H54 (cell line): ENCODE measurements around the gene PYY.
"Not testable (repeated sequence)": the region's sequence is repeated elsewhere in the genome, so short reads cannot be mapped to it uniquely, and the experiment has no call there.

Experiments used
- DNase-seq: peaks from one replicate; pipeline ENCODE4 v3.0.0; 2011; ENCODE audit warnings: low spot score, mixed read lengths; ENCODE audit not compliant: insufficient read length
- FAIRE-seq: peaks from 3 replicates; lab custom pipeline; 2011; peaks lifted over from hg19 to GRCh38; lab: Jason Lieb, UNC
- POLR2A ChIP-seq: IDR thresholded peaks from 2 replicates; pipeline ENCODE4 v1.6.1; 2011; ENCODE audit warnings: low read depth, mild to moderate bottlenecking, low read length

The PYY gene

DNA sequence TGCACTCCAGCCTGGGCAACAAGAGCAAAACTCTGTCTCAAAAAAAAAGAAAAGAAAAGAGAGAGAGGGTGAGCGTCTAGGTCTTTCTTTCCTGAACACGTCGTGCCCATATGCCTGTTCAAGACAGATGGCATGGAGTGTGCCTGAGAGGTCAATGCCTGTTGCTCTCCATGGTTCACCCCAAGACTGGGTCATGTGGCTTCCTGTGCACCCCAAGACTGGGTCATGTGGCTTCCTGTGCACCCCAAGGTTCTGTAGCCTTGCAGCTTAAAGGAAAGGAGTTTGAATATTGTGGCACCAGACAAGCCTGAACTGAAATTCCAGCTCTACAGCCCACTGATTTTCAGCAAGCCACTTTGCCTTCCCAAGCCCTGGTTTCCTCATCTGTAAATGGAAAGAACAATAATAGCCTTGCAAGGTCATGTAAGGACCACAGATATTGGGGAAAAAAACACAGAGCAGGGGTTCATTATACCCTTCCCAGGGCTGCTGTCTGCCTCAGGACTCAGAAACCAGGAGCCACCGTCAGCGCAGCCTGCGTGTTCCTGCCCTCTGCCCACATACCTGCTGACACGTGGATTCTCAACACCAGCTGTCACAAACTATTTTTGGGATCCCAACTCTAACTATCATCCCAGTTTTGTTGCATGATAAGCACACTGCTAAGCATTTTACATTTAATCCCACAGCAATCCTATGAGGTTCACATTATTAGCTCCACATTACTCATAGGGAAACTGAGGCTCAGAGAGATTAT lies 32.7 kb upstream of the PYY start:
- FAIRE-seq (no peak), DNase-seq (no peak)
- no peak for TF ChIP-seq POLR2A

- DNase-seq (no peak), FAIRE-seq (no peak)
- TF ChIP-seq POLR2A = no peak
These were observed 30.8 kb upstream of the PYY start for GRCh38 chr17:43984521-43984920.

- no peak for TF ChIP-seq POLR2A
- no peak for DNase-seq
- no peak for FAIRE-seq
These were observed 30.0 kb upstream of the PYY start for GRCh38 chr17:43983515-43984411.

DNA sequence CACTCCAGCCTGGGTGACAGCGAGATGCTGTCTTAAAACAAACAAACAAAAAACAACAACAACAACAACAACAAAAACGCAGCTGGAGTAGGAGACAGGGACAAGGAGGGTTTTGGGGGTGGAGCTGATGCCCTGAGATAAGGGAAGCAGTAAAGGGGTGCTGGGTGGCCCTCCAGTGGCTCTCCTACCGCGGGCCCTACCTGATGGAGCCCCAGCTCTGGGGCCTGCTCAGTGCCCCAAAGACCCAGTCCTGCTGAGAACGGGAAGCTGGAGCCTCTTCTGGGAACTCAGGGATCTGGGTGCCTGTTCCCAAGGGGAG lies 29.4 kb upstream of the PYY start:
- FAIRE-seq (no peak), DNase-seq (no peak)
- TF ChIP-seq POLR2A = no peak

GRCh38 chr17:43982171-43982570 lies 28.4 kb upstream of the PYY start:
- TF ChIP-seq POLR2A = no peak
- DNase-seq = no peak
- no peak for FAIRE-seq

- DNase-seq (no peak), FAIRE-seq (no peak)
- TF ChIP-seq POLR2A = no peak
These were observed 25.9 kb upstream of the PYY start for GRCh38 chr17:43979671-43980070.

GRCh38 chr17:43979011-43979410 lies 25.3 kb upstream of the PYY start:
- no peak for TF ChIP-seq POLR2A
- FAIRE-seq (no peak), DNase-seq (no peak)

- no peak for FAIRE-seq
- DNase-seq = no peak
- no peak for TF ChIP-seq POLR2A
These were observed 24.3 kb upstream of the PYY start for GRCh38 chr17:43978078-43978477.

- no peak for FAIRE-seq
- TF ChIP-seq POLR2A = no peak
These were observed 23.5 kb upstream of the PYY start for GRCh38 chr17:43976963-43977837.

DNA sequence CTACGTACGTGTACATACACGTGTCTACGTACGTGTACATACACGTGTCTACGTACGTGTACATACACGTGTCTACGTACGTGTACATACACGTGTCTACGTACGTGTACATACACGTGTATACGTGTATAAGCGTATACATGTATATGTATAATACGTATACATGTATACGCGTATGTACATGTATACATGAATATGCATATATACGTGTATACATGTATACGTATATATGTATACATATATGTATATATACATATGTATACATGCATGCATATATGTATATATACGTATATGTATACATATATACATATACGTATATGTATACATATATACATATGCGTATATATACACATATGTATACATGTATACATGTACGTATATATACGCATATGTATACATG lies 22.2 kb upstream of the PYY start:
- DNase-seq (no peak), FAIRE-seq (no peak)
- no peak for TF ChIP-seq POLR2A

More at GRCh38 chr17:43976963-43977837, 23.5 kb upstream of the PYY start:
- no peak for DNase-seq

DNA sequence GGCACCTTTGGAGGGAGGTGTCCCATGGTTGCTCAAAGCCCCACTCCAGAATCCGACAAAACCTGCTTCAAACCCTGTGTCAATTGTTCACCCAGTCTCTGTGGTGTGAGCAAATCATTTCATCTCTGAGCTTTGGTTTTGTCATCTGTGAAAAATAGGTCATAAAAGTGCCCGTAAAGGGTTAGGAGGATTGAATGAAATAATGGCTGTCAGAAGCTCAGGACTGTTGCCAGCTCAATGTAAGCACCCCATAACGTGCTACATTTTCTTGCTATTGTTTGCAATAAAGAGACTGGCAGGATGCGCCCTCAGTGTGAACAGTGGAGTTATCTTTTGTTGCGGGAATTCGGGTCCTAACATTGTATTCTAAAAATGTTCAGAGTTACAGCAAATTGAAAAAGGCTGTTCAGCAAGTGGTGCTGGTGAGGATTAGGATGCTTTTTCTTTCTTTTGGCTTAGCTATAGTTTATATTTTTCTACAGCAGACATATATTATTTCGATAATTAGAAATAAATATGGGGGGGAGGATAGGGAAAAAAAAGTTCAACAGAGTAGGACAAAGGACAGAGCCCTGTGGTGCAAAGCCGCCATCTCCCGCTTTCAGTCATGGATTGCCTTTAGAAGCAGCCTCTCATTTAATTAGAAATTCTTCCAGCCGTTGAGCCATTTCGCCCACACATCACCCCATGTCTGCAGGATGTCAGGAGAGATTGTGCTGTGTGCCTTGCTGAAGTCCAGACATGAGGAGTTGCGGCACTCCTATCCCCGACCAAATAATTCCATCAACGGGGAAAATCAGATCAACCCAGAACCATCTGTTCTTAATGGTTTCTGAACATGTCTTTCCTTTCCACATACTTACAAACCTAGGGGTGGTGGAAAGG lies 20.9 kb upstream of the PYY start:
- TF ChIP-seq POLR2A = no peak
- no peak for FAIRE-seq
- no peak for DNase-seq

- not testable (repeated sequence) for DNase-seq, FAIRE-seq
These were observed 18.9 kb upstream of the PYY start for GRCh38 chr17:43972444-43973212.

- not testable (repeated sequence) for FAIRE-seq, DNase-seq
These were observed 17.7 kb upstream of the PYY start for GRCh38 chr17:43971436-43971835.
